ENCODE results near the gene TAF1A. TPM values are rescaled to one million over a fixed set of nuclear protein-coding genes. Genes with fewer than 3 reads are reported as not detected.
A peak's percentile ranks its signal among the peaks of the same experiment; 100 is the strongest.

The TAF1A gene
- total RNA-seq, 6 experiments from 2014 or later = 5.3 to 7.1 (median 5.9) TPM

- no peaks in the 10 kb centered on the region; the same call in 1 of the 2 replicates for H3K27me3 Mint-ChIP-seq (ENCODE audit: insufficient read depth)
- H3K36me3 Mint-ChIP-seq (ENCODE audit: low read depth) = peaks cover 23% of the 10 kb centered on the region; the same call in 1 of the 2 replicates
- H3K27ac Mint-ChIP-seq = no peak overlapping the region
- peaks cover 10% of the 10 kb centered on the region for H3K4me1 Mint-ChIP-seq (ENCODE audit: low read depth)
- TF ChIP-seq CTCF (IDR thresholded peaks at IDR 0.05) = no peak
- no peak overlapping the region for H3K4me3 Mint-ChIP-seq
- DNase-seq = no peak
- no peaks in the 10 kb centered on the region for H3K9me3 Mint-ChIP-seq
These were observed 32.6 kb downstream of the TAF1A start for GRCh38 chr1:222557148-222557547.

GRCh38 chr1:222555992-222556615 is 33.6 kb downstream of the TAF1A start:
- no peak for TF ChIP-seq CTCF (IDR thresholded peaks at IDR 0.05)
- H3K4me1 Mint-ChIP-seq (ENCODE audit: low read depth) = peaks cover 10% of the 10 kb centered on the region
- H3K9me3 Mint-ChIP-seq = no peaks in the 10 kb centered on the region
- no peak overlapping the region for H3K27ac Mint-ChIP-seq
- no peak for DNase-seq
- peaks cover 19% of the 10 kb centered on the region; the same call in 1 of the 2 replicates for H3K36me3 Mint-ChIP-seq (ENCODE audit: low read depth)
- no peaks in the 10 kb centered on the region; the same call in 1 of the 2 replicates for H3K27me3 Mint-ChIP-seq (ENCODE audit: insufficient read depth)
- no peak overlapping the region for H3K4me3 Mint-ChIP-seq

- Mint-ChIP-seq H3K4me1 (ENCODE audit: low read depth) (peaks cover 10% of the 10 kb centered on the region), H3K27me3 (ENCODE audit: insufficient read depth) (peaks cover 1% of the 10 kb centered on the region; the same call in 1 of the 2 replicates)
These were observed 35.6 kb downstream of the TAF1A start for GRCh38 chr1:222554177-222554576.

GRCh38 chr1:222552882-222553281 is 36.9 kb downstream of the TAF1A start:
- DNase-seq = no peak
- Mint-ChIP-seq H3K27me3 (ENCODE audit: insufficient read depth) (peaks cover 1% of the 10 kb centered on the region; the same call in 1 of the 2 replicates), H3K27ac (no peak overlapping the region), H3K9me3 (no peaks in the 10 kb centered on the region), H3K36me3 (ENCODE audit: low read depth) (peaks cover 14% of the 10 kb centered on the region), H3K4me1 (ENCODE audit: low read depth) (peaks cover 17% of the 10 kb centered on the region), H3K4me3 (no peak overlapping the region)
- no peak for TF ChIP-seq CTCF (IDR thresholded peaks at IDR 0.05)

More at GRCh38 chr1:222554177-222554576, 35.6 kb downstream of the TAF1A start:
- peaks cover 10% of the 10 kb centered on the region; the same call in 1 of the 2 replicates for H3K36me3 Mint-ChIP-seq (ENCODE audit: low read depth)
- no peak overlapping the region for H3K4me3 Mint-ChIP-seq
- no peak for DNase-seq
- TF ChIP-seq CTCF (IDR thresholded peaks at IDR 0.05) = no peak
- H3K9me3 Mint-ChIP-seq = no peaks in the 10 kb centered on the region
- no peak overlapping the region for H3K27ac Mint-ChIP-seq

GRCh38 chr1:222547944-222548671 is 41.6 kb downstream of the TAF1A start, which contains the start of gene HHIPL2:
Gene HHIPL2 (minus strand): TSS chr1:222548104. CDS start chr1:222548044, 60 bp downstream.
- Mint-ChIP-seq H3K9me3 (no peaks in the 10 kb centered on the region), H3K27me3 (ENCODE audit: insufficient read depth) (peaks cover 5% of the 10 kb centered on the region; the same call in 1 of the 2 replicates), H3K4me3 (peak within 1 kb of the TSS; percentile 82), H3K4me1 (ENCODE audit: low read depth) (peaks cover 37% of the 10 kb centered on the region), H3K36me3 (ENCODE audit: low read depth) (peaks cover 4% of the 10 kb centered on the region; the same call in 1 of the 2 replicates), H3K27ac (peak within 1 kb of the TSS; percentile 99)
- TF ChIP-seq CTCF (IDR thresholded peaks at IDR 0.05) = no peak
- no peak for DNase-seq

All from HFFc6 (cell line).